Right lung (tissue), 10 donors: ENCODE data around the gene RNPC3. TPM values are rescaled to one million over a fixed set of nuclear protein-coding genes. Genes with fewer than 3 reads are reported as not detected.
A peak's percentile ranks its signal among the peaks of the same experiment; 100 is the strongest.

Experiments
- DNase-seq, 2 donors: peaks; one replicate each; pipeline ENCODE4 v3.0.0-alpha.2; 2013
- long read RNA-seq, 8 donors: transcript quantifications; one replicate each; lab custom pipeline, GENCODE V29; 2026
- polyA plus RNA-seq, 5 donors: library from polyadenylated mRNA; unstranded; fragments of 120-200 nt; gene quantifications; one replicate each; pipeline versions ENCODE4 v1.2.1 to v1.2.3, GENCODE V29; 2013; ENCODE audit warnings: inconsistent platforms in 1 of 5, low replicate concordance in 1 of 5; ENCODE audit not compliant: insufficient read length in 5 of 5, insufficient read depth in 1 of 5

RNPC3 gene, protein sequence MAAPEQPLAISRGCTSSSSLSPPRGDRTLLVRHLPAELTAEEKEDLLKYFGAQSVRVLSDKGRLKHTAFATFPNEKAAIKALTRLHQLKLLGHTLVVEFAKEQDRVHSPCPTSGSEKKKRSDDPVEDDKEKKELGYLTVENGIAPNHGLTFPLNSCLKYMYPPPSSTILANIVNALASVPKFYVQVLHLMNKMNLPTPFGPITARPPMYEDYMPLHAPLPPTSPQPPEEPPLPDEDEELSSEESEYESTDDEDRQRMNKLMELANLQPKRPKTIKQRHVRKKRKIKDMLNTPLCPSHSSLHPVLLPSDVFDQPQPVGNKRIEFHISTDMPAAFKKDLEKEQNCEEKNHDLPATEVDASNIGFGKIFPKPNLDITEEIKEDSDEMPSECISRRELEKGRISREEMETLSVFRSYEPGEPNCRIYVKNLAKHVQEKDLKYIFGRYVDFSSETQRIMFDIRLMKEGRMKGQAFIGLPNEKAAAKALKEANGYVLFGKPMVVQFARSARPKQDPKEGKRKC
- 10 to 100 TPM; 37.2 to 77.5 (median 64.1) TPM for polyA plus RNA-seq
- long read RNA-seq, donor 1, partial matches to known transcripts, result 16 of 21 reads
- long read RNA-seq, donor 1, other reads (novel, unspliced or antisense), result 0 of 21 reads
- long read RNA-seq, donor 2, partial matches to known transcripts, result 6 of 7 reads
- long read RNA-seq, donor 2, other reads (novel, unspliced or antisense), result 0 of 7 reads
- long read RNA-seq, donor 3, partial matches to known transcripts, result 15 of 18 reads
- long read RNA-seq, donor 3, other reads (novel, unspliced or antisense), result 0 of 18 reads
- long read RNA-seq, donor 4, partial matches to known transcripts, result 0 of 1 reads
- long read RNA-seq, donor 4, other reads (novel, unspliced or antisense), result 0 of 1 reads
- long read RNA-seq, donor 5, partial matches to known transcripts, result 35 of 36 reads
- long read RNA-seq, donor 5, other reads (novel, unspliced or antisense), result 0 of 36 reads
- long read RNA-seq, donor 6, partial matches to known transcripts, result 26 of 29 reads
- long read RNA-seq, donor 6, other reads (novel, unspliced or antisense), result 0 of 29 reads
- long read RNA-seq, donor 7, partial matches to known transcripts, result 0 of 1 reads
- long read RNA-seq, donor 7, other reads (novel, unspliced or antisense), result 0 of 1 reads
- long read RNA-seq, donor 8, partial matches to known transcripts, result 0 of 2 reads
- long read RNA-seq, donor 8, other reads (novel, unspliced or antisense), result 0 of 2 reads

- DNase-seq, result peak; percentile 92 to 95
Measured at GRCh38 chr1:103525607-103526507, at the start of gene RNPC3. Gene RNPC3 (plus strand): TSS chr1:103525699. CDS start chr1:103526071, 372 bp downstream.

GRCh38 chr1:103477101-103477500 lies 48.4 kb upstream of the RNPC3 start:
- no peak for DNase-seq

DNA sequence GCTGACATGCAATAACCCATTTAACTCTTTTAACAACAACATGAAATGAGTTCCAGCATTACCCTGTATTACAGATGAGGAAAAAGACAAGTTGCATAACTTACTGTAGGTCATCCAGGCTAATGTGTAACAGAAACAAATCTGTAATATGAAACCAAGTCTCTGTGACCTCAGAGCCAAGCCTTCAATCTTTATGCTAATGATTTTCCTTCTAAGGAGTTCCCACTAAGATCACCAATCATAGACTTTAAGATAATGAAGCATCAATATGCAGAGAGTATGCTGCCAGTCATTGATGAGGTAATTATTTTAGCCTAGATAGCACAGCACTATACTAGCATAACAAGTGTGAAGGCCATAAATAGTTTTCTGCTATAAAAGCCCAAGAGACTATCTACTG lies 35.6 kb upstream of the RNPC3 start:
- DNase-seq, result no peak

DNA sequence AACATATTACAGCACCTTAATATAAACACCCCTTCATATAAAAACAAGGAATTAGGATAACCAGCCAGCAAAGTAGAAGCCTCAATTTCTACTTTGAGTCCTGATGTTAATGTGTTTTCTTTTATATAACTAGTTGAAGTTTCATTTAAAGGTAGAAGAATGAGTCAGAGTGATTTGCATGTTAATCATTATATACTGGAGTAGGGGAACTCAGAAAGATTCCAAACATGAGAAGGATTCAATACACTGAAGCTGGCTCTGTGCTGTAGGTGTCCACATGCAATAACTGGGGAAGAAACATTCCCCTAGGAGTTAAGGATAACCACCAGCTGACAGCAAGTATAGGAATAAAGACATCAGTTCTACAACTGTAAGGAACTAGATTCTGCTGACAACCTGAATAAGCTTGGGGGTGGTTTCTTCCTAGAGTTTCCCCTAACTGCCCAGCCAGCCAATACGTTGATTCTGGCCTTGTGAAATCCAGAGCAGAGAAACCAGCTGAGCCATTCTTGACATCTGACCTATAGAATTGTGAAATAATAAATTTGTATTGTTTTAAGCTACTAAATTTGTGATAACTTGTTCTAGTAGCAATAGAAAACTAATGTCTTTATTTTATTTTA lies 33.4 kb upstream of the RNPC3 start:
- DNase-seq, result no peak

GRCh38 chr1:103496014-103496635 lies 29.4 kb upstream of the RNPC3 start:
- no peak for DNase-seq

DNA sequence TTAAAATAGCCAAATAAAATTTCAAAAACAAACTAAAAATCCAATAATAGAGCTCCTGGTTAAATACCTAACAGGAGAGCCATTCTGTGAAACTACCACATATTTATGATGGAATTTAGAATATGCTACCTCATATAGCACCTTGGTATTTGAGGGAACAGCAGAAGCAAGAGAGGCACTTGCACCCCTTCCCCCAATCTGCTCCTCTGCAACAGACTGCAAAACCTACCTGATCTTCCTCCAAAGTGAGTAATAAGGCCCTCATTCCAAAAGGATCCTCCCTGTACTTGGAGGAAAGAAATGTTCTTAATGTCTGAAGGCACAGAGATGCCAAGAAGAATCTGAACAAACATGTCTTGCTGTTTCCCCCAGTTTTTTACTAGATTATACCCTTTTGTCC lies 28.1 kb upstream of the RNPC3 start:
- no peak for DNase-seq

DNA sequence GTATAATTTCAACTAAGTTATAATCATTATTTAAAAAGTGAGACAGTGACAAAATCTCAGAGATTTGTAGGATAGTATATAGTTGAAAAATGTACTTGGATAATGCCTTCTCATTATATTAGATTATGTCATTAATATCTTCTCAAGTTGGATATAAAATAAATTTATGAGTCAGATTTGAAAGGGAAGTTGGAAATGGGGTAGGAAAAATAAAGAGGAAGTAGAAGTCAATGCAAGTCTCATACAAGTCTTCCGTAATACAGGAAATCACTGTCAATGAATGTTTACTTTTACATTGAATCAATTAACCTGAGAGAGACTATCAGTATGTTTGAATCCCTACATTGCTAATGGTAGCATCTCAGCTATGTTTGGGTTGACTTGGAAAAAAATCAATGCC lies 16.2 kb upstream of the RNPC3 start:
- DNase-seq, result no peak

- no peak for DNase-seq
Measured at GRCh38 chr1:103513711-103514110, 11.8 kb upstream of the RNPC3 start.

DNA sequence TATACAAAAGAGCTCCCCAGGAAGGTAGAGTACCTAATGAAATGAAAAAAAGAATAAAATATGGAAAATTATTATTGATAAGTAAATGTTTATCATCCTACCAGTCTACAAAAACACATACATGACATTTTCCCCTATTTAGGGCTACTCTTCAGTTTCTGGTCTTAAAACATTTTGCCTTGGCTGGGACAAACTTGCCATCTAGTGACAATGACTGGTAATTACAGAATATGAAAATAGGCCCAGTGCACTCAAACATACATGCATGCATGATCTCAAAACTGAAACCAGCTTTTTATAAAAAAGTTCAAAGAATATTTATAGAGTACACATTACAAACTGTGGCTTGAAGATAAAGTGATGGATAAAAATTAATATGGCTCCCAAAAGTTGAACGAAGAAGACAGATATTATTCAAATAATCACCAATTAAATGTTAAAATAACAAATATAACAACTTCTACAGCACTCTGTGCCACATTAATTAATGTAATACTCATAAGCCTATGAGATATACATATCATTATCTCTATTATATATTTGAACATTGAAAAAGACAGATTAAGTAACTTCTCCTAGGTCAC lies 10.5 kb upstream of the RNPC3 start:
- peak; percentile 20 to 45 for DNase-seq

DNA sequence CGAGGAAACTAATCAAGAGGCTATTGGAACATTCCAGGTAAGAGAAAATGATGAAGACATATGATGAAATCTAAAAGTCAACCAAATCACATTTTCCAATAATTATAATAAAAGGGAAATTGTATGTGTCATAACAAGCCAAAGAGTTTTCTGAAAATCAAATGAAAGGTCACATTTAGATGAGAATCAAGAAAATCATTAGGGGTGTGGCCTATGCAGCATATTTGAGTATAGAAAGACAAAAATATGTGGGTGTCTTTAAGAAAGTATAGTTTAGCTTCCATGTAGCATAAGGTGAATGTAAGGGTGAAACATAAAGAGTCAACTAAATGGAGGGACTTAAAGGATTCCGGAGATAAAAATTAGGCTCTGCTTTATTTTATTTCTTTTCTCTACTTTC lies 9.2 kb upstream of the RNPC3 start:
- no peak for DNase-seq

DNA sequence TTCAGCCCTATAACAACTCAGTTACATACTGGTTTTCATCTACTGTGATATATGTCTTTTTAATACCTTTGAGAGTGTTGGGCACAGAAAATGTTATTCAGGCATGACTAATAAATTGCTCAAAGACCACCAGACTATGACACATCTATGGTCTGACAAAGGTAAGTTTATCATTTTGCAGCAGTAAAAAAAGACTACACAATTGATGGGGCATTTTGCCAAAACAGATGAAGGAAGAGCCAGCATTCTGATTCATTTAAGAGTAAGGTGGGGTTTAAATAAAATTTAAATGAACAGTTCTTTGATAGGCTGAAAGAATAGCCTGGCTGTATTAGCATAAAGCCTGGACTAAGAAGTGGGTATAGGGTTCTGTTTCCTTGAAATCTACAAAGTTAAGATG lies 8.8 kb upstream of the RNPC3 start:
- DNase-seq, result no peak

DNA sequence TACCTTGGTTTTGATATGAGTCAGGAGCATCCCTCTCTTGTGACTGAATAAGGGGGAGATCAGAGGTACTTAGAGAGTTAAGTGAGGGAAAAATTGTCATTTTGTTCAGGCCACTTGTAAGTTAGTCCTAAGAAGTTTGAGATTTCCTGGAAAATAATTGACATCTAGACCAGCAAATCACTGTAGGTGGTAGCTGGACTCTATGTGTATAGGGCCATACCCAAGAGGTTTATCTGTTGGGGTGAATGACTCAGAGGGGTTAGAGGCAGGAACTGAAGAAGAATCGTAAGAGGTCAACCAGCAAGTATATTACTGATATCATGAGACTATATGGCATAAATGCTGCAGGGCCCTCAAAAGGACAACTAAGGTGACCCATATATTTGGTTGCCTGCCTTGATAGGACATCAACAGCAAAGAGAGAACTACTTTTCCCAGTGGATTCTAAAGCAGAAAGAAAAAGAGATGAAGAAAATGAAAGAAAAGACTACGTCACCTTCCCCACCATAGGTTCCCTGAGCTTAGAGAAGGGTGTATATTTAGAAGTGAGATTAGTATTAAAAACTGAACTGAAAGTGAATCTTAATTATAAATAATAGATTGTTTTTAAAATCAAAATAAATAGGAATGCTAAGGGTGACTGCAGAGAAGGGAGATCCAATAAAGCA lies 8.0 kb upstream of the RNPC3 start:
- no peak for DNase-seq

DNA sequence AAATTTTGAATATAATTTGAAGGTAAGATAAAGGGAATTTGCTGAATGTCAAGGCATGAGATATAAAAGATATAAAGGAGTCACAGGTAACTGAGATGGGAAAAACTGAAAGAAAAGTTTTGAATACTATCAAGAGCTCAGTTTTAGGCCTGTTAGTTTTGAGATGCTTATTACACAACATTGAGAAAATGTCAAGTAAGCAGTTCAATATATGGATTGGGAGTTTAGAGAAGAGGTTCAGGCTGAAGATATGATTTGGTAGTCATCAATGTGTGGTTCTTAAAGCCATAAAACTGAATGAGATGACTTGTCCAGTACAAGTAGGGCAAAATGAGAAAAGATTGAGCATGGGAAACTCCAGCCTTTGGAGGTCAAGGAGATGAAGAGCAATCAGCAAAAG lies 4.7 kb upstream of the RNPC3 start:
- no peak for DNase-seq

- no peak for DNase-seq
Measured at GRCh38 chr1:103523346-103523745, 2.2 kb upstream of the RNPC3 start.

GRCh38 chr1:103525114-103525606 lies 339 bp upstream of the RNPC3 start:
- peak; percentile 37 to 40 for DNase-seq

- no peak for DNase-seq
Measured at GRCh38 chr1:103527331-103527730, 1.8 kb downstream of the RNPC3 start.

- DNase-seq, result no peak
Measured at GRCh38 chr1:103529746-103530145, 4.2 kb downstream of the RNPC3 start.

DNA sequence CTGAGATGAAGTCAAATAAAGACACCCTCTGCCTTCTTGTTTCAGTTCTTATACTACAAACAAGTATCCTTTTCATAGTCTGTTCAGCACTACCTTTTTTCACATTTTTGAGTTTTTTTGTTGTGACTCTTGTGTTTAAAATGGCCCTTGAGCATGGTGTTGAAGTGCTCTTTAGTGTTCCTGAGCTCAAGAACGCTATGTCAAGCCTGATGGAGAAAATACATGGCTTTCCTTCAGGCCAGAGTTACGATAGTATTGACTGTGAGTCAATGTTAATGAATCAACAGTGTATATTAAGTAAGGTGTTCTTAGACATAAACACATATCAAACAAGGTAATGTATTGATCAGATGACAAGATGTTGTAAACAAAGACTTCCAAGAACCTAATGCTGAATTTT lies 12.7 kb downstream of the RNPC3 start:
- no peak for DNase-seq

- DNase-seq, result no peak
Measured at GRCh38 chr1:103541431-103541830, 15.9 kb downstream of the RNPC3 start.
